ENCODE measurements around the gene CLDN11. TPM values are rescaled to one million over a fixed set of nuclear protein-coding genes. Genes with fewer than 3 reads are reported as not detected.

Gene CLDN11
- total RNA-seq, 2 experiments from 2014 or later: 0.32 to 0.34 TPM

DNA sequence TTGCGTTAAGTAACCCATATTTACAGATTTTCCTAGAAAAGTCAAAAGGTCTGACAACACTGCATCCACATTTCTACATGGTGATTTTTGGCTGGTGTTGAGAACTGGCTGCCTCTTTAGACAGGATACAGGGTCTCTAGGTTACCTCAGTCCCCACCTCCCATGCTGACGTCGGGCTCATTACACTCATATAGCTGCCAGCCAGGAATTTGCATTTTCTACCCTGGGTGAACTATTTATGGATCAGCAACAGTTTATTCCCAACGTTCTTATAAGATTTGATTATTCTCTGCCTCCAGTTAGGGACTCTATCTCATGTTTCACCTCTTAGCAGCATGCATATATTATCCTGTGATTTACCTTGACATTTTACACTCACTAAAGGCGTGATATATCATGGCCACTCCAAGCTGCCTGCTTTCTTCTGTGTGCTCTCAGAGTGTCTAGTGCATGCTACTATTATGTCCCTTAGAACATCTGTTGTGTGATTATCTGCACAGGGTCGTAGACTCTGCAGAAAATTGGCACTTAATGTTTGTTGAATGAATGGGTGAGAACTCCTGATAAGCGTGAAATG, 49.0 kb downstream of the CLDN11 start:
- H3K4me1 ChIP-seq (ENCODE audit: insufficient read depth, low read length, poor library complexity, severe bottlenecking): no peaks in the 10 kb centered on the region
- H3K36me3 ChIP-seq (ENCODE audit: insufficient read depth, low read length): no peaks in the 10 kb centered on the region
- no peaks in the 10 kb centered on the region for H3K9me2 ChIP-seq (ENCODE audit: insufficient read depth, low read length)
- intact Hi-C loops (cut with micrococcal nuclease; ENCODE audit: unreplicated experiment): no loop called here
- H3K9me3 ChIP-seq (ENCODE audit: low read length): no peaks in the 10 kb centered on the region
- H3K4me3 ChIP-seq (ENCODE audit: low read depth, low read length, poor library complexity, severe bottlenecking): no peak overlapping the region
- DNase-seq (ENCODE audit: low spot score): no peak
- no peak for TF ChIP-seq EZH2phosphoT487 (IDR thresholded peaks at IDR 0.05; ENCODE audit: borderline replicate concordance, low read depth, low read length)
- TF ChIP-seq, protein P1, sequence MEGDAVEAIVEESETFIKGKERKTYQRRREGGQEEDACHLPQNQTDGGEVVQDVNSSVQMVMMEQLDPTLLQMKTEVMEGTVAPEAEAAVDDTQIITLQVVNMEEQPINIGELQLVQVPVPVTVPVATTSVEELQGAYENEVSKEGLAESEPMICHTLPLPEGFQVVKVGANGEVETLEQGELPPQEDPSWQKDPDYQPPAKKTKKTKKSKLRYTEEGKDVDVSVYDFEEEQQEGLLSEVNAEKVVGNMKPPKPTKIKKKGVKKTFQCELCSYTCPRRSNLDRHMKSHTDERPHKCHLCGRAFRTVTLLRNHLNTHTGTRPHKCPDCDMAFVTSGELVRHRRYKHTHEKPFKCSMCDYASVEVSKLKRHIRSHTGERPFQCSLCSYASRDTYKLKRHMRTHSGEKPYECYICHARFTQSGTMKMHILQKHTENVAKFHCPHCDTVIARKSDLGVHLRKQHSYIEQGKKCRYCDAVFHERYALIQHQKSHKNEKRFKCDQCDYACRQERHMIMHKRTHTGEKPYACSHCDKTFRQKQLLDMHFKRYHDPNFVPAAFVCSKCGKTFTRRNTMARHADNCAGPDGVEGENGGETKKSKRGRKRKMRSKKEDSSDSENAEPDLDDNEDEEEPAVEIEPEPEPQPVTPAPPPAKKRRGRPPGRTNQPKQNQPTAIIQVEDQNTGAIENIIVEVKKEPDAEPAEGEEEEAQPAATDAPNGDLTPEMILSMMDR (conservative IDR thresholded peaks at IDR 0.05; ENCODE audit: low read length): no peak
- H3K27ac ChIP-seq (ENCODE audit: low read depth, low read length, poor library complexity, severe bottlenecking): no peak overlapping the region
- H4K20me1 ChIP-seq (ENCODE audit: insufficient read depth, low read length): no peaks in the 10 kb centered on the region
- no TSS peak for BruUV-seq (replicated peaks)
- ChIA-PET CTCF (ENCODE audit: unreplicated experiment) (no interaction called here), POLR2A (no interaction called here)
- no peaks in the 10 kb centered on the region for H3K79me2 ChIP-seq (ENCODE audit: insufficient read depth, low read depth, low read length)
- H3K4me2 ChIP-seq (ENCODE audit: low read length): no peak overlapping the region
- H2AFZ ChIP-seq (ENCODE audit: low read length): no peak overlapping the region

GRCh38 chr3:170469151-170470062, 50.7 kb downstream of the CLDN11 start:
- CTCF ChIA-PET (ENCODE audit: unreplicated experiment): no interaction called here
- Histone ChIP-seq H3K36me3 (ENCODE audit: insufficient read depth, low read length) (no peaks in the 10 kb centered on the region), H3K79me2 (ENCODE audit: insufficient read depth, low read depth, low read length) (no peaks in the 10 kb centered on the region), H3K4me1 (ENCODE audit: insufficient read depth, low read length, poor library complexity, severe bottlenecking) (no peaks in the 10 kb centered on the region), H3K9me2 (ENCODE audit: insufficient read depth, low read length) (no peaks in the 10 kb centered on the region), H2AFZ (ENCODE audit: low read length) (no peak overlapping the region), H3K27ac (ENCODE audit: low read depth, low read length, poor library complexity, severe bottlenecking) (no peak overlapping the region), H3K4me3 (ENCODE audit: low read depth, low read length, poor library complexity, severe bottlenecking) (no peak overlapping the region), H3K9me3 (ENCODE audit: low read length) (no peaks in the 10 kb centered on the region), H4K20me1 (ENCODE audit: insufficient read depth, low read length) (no peaks in the 10 kb centered on the region), H3K4me2 (ENCODE audit: low read length) (no peak overlapping the region)
- intact Hi-C loops (cut with micrococcal nuclease; ENCODE audit: unreplicated experiment): no loop called here
- POLR2A ChIA-PET: interaction anchor here (0.6 kb wide), 2 partner anchors 81 to 385 kb away, joined by 3 read pairs; no protein-coding TSS in a partner anchor
- TF ChIP-seq EZH2phosphoT487 (IDR thresholded peaks at IDR 0.05; ENCODE audit: borderline replicate concordance, low read depth, low read length): no peak
- TF ChIP-seq, protein P1 (conservative IDR thresholded peaks at IDR 0.05; ENCODE audit: low read length): no peak
- DNase-seq (ENCODE audit: low spot score): no peak
- no TSS peak for BruUV-seq (replicated peaks)

Data from OCI-LY7 (cell line).